GM18526 (cell line): Measurements from ENCODE around the gene BIK.

Source experiments
- POLR2A ChIP-seq: IDR thresholded peaks from 3 replicates; pipeline ENCODE4 v1.6.1; 2011; ENCODE audit not compliant: insufficient read length; ENCODE audit errors: extremely low read depth

BIK gene, protein sequence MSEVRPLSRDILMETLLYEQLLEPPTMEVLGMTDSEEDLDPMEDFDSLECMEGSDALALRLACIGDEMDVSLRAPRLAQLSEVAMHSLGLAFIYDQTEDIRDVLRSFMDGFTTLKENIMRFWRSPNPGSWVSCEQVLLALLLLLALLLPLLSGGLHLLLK

DNA sequence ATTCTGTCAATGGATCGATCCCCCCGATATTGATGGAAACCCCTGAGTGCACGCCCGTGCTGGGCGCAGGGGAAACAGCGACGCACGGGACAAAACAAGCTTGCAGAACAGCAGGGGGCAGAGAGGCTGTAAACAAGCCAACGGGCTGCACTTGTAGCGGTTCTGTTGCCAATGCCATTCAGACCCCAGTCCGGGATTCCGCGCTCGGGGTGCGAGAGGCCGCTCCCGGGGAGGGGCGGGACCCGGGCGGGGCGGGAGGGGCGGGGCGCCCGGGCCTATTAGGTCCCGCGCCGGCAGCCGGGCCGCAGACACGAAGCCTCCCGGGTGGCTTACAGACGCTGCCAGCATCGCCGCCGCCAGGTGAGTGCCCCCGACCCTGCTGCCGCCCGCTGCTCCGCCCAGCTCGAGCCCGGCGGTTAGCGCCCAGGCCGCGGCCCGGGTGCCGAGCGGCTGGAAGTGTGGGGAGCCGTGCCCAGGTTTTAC is at the start of gene BIK:
TSS of gene BIK (plus strand) at position 307 of the 483 bp plus-strand sequence. CDS start 13,273 bp downstream, outside the sequence.
- peak; percentile 55 for TF ChIP-seq POLR2A

DNA sequence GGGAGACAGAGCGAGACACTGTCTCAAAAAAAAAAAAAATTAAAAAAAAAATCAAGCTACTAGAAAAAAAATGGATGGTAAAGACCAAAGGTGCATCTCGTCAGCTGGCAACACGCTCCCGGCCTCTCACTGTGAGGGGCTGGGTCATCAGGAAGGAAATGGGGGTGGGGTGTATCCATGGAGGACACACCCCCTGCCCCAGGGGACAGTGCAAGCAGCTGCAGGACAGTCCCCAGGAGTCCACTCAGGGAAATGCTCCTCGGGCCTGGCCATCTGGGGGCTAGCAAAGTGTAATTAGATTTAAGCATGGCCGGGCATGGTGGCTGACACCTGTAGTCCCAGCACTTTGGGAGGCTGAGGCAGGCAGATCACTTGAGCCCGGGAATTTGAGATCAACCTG is 44.4 kb upstream of the BIK start:
- no peak for TF ChIP-seq POLR2A

DNA sequence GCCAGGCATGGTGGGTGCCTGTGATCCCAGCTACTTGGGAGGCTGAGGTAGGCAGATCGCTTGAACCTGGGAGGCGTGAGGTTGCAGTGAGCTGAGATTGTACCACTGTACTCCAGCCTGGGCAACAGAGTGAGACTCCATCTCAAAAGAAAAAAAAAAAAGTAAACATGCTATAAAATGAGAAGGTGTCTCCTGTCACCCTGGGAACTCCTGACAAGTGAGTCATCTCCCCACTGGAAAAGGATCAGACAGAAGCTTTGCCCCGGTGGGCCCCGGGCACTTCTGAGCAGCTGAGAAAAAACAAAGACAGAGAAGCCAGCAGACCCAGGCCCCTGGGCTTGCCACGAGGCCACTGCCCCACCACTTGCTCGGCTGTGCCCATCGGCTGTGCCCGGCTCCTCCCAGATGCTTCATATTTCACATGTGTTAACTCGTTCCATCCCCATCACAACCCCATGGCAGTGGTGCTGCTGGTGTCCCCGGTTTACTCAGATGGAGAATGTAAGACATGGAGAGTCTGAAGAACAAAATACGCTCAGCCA is 43.6 kb upstream of the BIK start:
- TF ChIP-seq POLR2A = no peak

DNA sequence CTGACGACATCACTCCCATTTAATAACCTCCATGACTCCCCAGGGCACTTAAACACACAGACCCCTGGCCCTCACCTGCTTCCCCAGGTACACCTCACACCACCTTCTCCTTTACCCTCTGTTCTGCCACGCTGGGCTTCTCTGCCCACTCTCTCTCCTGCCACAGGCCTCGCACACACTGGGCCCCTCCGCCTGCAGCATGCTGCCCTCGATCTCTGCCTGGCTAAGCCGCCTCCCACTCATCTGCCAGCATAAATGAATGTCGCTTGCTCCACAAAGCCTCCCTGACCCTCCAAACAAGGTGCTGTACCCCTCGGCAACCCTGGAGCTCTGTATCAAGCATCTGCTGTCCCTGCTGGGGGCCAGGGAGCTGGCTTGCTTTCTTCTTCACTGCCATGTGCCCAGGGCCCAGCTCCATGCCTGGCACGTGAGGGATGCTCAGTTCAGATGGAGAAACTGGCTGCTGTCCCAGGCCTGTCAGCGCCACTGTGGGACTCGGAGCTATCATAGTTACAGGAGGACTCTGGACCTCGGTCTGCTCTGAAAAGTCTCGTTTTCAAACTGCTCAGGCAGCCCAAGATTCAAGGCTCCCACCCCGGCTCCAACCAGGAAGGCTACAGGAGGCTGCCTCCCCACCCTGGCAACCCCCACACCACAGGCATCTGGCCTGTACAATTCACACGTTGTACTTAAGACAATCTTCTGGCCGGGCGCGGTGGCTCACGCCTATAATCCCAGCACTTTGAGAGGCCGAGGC is 33.3 kb upstream of the BIK start:
- no peak for TF ChIP-seq POLR2A

DNA sequence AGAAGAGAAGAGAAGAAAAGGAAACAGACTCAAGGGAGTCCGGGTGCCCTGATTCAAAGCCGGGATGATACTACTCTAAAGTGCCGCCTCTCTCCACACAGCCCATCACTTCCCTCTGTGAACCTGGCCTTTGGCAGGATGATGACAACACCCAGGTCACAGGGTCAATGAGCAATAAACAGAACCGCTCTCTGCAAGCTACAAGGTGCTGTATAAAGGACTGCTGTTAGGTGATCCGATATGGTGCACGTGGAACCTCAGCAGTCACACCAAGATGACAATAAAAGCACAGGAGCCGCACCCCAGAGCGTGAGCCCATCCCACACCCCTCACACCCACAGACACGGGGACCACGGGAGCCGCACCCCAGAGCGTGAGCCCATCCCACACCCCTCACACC is 32.0 kb upstream of the BIK start:
- no peak for TF ChIP-seq POLR2A

DNA sequence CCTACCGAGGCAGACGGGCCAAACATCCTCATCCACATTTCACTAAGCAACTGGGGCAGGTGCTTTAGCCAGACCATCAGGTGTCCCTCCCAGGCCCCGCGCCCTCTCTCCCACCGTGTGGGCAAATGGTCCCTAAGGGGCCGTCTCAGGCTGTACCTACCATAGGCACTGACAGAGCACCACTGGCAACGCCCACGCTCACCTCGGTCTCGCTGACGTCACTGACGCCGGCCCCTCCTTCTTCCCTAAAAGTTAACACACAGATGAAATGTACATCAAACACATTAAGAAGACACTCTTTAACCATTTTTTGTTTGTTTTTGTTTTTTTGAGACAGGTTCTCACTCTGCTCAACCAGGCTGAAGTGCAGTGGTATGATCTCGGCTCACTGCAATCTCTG is 30.8 kb upstream of the BIK start:
- no peak for TF ChIP-seq POLR2A

DNA sequence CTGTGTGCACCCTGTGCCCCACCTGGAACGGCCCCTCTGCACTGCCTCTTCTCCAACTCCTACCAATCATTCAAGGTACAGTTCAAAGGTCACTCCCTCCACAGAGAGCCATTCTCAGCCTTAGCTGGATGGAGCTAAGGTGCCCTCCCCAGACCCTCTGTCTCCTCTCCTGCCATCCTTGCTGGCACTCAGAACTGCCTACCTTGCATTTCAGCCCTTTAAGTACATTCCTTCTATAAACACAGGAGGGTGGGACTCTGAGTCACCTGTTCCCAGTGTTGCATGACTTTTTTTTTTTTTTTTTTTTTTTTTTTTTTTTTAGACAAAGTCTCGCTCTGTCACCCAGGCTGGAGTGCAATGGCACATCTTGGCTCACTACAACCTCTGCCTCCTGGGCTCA is 29.9 kb upstream of the BIK start:
- no peak for TF ChIP-seq POLR2A

DNA sequence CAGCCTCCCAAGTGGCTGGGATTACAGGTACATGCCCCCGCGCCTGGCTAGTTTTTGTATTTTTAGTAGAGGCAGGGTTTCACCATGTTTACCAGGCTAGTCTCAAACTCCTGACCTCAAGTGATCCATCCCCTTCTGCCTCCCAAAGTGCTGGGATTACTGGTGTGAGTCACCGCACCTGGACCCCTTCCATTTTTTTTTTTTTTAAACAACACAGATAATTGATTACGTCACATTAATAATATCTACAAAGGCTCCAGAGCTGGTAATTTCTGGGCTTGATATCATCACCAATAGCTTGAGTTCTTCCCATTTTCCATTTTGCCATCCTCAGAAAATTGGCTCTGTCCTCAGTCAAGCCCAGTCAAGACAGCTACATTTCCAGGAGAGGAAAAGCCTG is 28.6 kb upstream of the BIK start:
- no peak for TF ChIP-seq POLR2A

DNA sequence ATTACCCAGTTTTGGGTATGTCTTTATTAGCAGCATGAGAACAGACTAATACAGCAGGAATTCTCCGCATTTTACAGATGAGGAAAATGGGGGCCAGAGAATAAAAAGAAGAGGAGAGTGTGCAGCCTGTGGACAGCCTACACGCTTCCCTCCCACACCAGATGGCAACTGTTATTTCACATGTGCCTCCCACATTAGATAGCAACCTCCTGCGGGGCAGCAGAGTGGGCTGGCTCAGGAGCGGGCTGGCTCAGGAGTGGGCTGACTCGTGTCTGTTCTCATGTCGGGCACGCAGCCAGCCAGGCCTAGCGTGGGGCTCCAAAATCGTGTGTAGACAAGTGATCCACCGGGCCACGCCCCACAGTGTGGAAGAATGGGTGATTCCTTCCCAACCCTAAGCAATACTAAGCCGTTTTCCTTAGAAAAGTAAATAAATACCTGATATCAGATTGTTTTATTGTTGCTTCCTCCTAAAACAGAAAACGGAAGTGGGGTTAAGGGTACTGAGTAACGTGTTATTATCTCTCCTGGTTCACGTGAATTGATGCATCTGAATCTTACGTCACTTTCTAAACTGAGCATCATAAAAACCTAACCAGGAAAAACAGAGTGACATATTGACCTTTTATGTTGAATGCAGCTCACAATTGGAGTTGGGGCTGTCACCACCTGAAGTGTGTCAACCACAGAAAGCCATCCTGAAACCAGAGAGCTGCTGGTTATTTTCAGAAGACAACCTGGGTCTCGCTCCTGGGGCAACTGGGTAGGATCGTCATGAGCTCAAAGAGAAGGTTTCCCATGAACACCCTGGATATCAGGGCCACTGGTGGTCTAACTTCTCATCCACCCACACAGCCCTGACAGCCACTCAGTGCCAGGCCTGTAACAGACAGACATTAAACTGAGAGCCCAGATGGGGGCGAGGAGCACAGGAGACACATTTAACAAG is 24.6 kb upstream of the BIK start:
- TF ChIP-seq POLR2A = no peak

DNA sequence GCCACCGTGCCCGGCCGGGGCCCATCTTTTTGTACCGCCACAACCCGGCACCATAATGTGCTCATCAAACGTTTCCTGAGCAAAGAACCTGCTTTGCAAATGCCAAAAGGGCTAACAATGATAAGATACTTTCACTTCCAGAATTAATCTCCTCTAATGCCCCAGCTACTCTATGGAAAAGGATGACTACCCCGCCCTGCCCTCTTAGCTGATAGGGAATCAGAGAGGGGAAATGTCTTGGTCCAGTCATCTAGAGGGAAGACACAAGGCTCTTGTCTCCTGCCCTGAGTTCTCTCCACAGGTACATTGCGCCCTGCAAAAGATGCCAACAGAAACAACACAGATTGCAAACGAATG is 21.9 kb upstream of the BIK start:
- no peak for TF ChIP-seq POLR2A

DNA sequence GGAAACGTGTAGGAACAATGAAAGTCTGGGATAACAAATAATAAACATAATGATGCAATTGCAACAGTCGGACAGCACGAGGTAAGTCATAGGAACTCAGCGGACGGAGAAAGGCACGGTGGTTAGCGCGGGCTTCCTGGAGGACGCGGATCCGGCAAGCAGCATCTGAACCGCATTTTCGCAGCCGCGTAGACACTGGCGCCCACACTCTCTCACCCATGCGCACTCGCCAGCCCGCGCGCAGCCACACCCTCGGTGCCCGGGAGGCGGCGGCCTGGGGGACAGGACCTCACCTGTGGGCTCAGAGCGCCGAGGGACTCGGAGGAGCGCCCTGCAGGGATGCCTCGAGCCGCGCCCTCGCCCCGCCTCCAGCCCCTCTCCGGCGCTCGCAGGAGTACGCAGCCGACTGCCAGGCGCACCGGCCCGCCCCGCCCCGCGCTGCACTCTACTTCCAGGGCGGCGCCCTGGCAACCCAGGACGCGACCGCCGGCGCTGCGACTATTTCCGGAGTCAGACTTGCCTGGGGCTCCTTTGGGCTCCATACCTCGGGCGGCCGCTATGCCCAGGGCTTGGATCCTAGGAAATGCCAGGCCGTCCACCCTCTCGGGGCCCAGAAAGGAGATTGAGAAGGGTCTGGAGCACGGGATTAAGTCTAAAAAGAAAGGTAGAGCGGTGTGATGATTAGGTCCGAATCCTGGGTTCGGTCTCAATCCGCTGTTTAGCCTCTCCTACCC is 21.4 kb upstream of the BIK start, which contains the start of gene TTLL1:
TSS of gene TTLL1 (minus strand) at position 408 of the 734 bp plus-strand sequence. CDS start 13,805 bp downstream, outside the sequence.
- TF ChIP-seq POLR2A = peak; percentile 54

DNA sequence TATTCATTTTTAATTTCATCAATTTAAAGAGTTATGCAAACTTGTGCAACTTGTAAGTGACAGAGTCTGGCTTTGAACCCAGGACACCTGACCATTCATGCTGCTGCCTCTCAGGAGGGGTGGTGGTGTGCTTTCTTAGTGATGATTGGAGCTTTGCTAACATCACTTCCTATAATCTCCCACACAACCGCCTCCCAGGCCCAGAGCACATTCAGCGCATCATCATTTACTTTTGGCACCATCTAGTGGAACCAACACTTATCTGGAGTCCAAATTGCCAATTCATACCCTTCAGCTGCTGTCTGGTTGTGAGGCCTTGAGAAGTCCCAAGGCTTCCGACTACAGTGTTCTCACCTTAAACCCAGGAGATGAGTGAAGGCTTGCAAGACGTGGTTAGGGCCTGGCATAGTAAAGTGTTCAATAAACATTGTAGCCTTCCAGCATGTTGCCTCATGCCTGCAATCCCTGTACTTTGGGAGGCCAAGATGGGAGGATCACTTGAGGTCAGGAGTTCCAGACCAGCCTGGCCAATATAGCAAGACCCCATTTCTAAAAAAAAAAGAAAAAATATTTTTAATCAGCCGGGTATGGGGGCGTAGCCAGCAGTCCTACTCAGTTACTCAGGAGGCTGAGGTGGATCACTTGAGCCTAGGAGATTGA is 20.3 kb upstream of the BIK start:
- no peak for TF ChIP-seq POLR2A

DNA sequence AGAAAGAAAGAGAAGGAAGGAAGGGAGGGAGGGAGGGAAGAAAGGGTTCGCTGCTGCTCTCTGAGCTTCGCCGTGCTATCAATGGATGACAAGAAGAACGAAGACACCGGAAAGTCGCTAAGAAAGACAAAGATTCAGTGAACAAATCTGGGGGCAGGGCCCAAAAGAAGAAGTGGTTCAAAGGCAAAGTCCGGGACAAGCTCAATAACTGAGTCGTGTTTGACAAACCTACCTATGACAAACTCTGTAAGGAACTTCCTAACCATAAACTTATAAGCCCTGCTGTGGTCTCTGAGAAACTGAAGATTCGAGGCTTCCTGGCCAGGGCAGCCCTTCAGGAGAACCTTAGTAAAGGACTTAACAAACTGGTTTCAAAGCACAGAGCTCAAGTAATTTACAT is 18.5 kb upstream of the BIK start:
- no peak for TF ChIP-seq POLR2A

DNA sequence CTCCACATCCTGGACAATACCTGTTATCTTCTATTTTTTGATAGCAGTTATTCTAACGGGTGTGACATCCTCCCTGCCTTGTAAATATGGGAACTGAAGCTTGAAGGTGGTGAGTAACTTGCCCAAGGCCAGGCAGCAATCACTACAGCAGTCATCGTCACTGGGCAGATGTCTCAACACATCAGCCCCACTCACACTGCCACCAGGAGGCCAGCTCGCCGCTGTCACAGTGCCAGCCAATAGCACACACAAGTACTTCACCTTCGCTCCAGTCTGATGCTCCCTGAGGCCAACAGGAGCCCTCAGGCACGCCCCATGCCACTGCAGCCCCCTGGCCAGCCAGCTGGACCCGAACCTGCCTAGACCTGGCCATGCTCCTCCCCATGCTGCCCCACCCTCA is 16.5 kb upstream of the BIK start:
- TF ChIP-seq POLR2A = no peak

DNA sequence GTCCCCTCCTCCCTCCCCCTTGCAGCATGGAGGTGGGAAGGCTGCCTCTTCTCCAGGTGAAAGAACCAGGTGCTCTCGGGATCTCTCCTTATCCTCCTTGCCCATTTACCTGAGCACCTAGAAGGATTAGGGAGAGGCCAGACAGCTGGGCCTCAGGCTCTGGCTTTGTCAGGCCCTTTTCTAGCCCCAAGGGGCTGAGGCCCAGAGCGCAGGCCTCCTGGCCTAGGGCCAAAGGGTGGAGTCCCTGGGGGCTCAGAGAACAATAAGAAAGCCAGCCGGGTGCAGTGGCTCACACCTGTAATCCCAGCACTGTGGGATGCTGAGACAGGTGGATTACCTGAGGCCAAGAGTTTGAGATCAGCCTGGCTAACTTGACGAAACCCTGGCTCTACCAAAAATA is 16.0 kb upstream of the BIK start:
- TF ChIP-seq POLR2A = no peak

DNA sequence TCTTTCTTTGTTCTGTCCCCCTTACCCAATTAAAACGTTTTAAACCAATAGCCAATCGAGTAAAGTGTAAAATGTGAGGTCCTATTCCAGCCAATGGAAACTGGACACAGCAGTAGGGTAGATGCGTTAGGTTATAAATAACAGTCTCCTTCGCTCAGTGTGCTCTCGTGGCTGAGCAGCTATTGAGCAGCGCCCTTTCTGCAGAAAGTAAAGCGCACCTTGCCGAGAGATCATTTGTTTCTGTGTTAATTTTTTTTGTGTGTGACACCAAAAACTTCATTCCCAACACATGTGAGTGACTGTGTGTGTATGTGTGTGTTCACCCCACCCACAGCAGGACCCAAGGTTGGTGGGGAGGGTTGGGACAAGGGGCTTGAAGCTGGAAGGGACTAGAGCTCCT is 14.1 kb upstream of the BIK start:
- no peak for TF ChIP-seq POLR2A
